GM12872 (cell line): Measurements from ENCODE around the gene PRR11.

Experiments
- CTCF ChIP-seq: IDR thresholded peaks from 3 replicates; pipeline ENCODE4 v1.5.1; 2011; ENCODE audit warnings: low read depth, mild to moderate bottlenecking, low read length, moderate library complexity; ENCODE audit not compliant: insufficient read depth

The PRR11 gene

DNA sequence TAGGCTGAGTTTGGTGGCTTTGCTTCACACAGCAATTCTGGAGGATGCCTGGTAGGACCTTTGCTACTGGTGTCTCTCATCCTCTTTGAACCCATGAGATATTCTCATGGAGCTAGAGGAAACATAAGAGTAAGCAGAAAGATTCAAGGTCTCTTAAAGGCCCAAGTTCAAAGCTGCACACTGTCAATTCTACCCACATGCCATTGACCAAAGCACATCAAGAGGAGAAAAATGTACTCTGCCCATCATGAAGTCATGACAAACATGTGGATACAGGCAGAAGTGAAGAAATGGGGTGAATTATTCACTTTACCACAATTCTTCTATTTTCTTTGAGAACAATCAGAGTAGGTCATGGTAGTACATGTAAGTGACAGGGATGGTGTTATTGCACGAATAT, 13.7 kb upstream of the PRR11 start:
- no peak for TF ChIP-seq CTCF

DNA sequence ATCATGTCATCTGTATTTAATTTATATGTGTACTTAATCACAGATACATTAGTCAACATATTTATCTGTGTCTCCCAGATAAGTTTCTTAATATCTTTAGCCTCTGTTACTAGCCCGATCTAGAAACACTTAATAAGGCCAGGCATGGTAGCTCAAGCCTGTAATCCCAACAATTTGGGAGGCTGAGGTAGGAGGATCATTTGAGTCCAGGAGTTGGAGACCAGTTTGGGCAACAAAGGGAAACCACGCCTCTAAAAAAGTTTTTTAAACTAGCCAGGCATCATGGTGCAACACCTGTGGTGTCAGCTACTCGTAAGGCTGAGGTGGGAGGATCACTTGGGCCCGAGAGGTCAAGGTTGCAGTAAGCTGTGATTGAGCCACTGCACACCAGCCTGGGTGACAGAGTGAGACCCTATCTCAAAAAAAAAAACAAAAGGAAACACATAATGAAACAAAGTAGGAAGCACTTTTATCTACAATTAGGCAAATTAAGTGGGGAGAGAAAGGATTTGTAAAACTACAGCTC, 9.9 kb upstream of the PRR11 start:
- TF ChIP-seq CTCF: no peak

- no peak for TF ChIP-seq CTCF
Observed at GRCh38 chr17:59149051-59149450, 6.5 kb upstream of the PRR11 start.

- no peak for TF ChIP-seq CTCF
Observed at GRCh38 chr17:59149841-59150511, 5.6 kb upstream of the PRR11 start.

DNA sequence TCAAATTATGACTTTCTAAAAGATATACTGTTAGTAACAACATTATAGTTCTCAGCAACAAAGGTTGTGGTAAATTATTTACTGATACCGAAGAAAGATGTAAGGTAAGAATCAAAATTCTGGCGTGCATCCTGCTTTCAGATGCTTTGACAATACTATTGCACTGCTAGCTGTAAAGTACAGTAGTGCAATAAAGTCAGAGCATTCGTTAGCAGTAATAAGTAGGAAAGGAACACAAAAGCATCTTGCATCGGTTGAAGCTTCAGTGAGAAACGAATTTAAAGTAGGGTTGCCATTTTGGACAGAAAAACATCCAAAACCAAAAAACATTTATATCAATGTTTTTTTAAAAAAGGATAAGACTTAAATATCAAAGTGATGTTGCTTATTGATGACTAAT, 4.5 kb upstream of the PRR11 start:
- TF ChIP-seq CTCF: no peak

DNA sequence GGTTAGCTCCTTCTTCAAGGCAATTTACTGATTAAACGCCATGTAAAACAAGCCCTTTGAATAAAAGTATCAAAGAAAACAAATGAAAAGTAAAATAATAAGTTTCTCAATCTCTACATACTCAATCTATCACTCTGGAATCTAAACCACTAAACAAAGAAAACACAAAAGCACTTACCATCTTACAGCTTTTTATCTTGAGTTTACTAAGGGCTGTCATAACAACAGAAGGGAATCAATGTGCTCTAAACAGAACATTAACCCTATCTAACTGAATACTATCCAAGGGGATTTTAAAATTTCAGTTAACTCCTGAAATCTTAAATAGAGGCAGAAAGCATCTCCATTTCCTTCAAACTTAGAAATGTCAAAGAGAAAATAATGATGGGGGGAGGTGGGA, 4.0 kb upstream of the PRR11 start:
- TF ChIP-seq CTCF: no peak

DNA sequence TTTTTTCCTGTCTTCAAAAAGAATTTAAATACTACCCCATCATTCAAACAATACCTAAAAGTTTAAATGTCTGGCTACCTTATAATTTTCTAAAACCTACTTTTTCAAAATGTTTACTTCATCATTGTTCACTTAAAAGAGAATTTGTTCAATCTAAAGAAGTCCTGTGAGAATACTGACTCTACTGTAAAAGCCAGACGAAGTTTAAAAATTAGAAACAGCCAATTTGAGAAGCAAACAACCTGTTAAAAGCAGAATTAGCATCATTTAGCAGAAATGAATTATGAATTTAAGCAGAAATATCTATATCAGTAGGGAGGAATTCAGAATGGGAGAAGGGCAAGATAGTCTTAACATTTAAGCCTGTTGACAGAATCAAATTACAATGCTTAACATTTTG, 2.6 kb upstream of the PRR11 start:
- TF ChIP-seq CTCF: no peak
